ENCODE results near the gene BLNK. TPM values are rescaled to one million over a fixed set of nuclear protein-coding genes. Genes with fewer than 3 reads are reported as not detected.
A peak's percentile ranks its signal among the peaks of the same experiment; 100 is the strongest.

The BLNK gene
- total and polyA plus RNA-seq, 8 donors = 1.3 to 38.5 (median 21.1) TPM

GRCh38 chr10:96261930-96262329 lies 9.4 kb downstream of the BLNK start:
- no peaks in the 10 kb centered on the region for H3K27me3 ChIP-seq
- peak overlapping the region in 4 of 5 donors; percentile 29 to 62 (median 41) for H3K27ac ChIP-seq
- peak; percentile 41 to 88 for DNase-seq
- no peak overlapping the region for H3K4me3 ChIP-seq
- TF ChIP-seq POLR2A (IDR thresholded peaks at IDR 0.05) = no peak
- peak in 1 of 3 donors; percentile 92 for TF ChIP-seq POLR2AphosphoS5 (IDR thresholded peaks at IDR 0.05)
- TF ChIP-seq, protein P1, sequence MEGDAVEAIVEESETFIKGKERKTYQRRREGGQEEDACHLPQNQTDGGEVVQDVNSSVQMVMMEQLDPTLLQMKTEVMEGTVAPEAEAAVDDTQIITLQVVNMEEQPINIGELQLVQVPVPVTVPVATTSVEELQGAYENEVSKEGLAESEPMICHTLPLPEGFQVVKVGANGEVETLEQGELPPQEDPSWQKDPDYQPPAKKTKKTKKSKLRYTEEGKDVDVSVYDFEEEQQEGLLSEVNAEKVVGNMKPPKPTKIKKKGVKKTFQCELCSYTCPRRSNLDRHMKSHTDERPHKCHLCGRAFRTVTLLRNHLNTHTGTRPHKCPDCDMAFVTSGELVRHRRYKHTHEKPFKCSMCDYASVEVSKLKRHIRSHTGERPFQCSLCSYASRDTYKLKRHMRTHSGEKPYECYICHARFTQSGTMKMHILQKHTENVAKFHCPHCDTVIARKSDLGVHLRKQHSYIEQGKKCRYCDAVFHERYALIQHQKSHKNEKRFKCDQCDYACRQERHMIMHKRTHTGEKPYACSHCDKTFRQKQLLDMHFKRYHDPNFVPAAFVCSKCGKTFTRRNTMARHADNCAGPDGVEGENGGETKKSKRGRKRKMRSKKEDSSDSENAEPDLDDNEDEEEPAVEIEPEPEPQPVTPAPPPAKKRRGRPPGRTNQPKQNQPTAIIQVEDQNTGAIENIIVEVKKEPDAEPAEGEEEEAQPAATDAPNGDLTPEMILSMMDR (IDR thresholded peaks at IDR 0.05) = no peak
- TF ChIP-seq EP300 (IDR thresholded peaks at IDR 0.05) = no peak
- intact Hi-C loops (cut with DNase I; ENCODE audit: low total_unique reads) = no loop called here
- no peaks in the 10 kb centered on the region for H3K9me3 ChIP-seq
- WGBS, 5 donors = 28 to 44% (median 42%) methylated on average over 3 of the region's 3 CpGs
- H3K4me1 ChIP-seq = peaks cover 7 to 64% (median 21%) of the 10 kb centered on the region in 4 donors
- no peaks in the 10 kb centered on the region for H3K36me3 ChIP-seq

DNA sequence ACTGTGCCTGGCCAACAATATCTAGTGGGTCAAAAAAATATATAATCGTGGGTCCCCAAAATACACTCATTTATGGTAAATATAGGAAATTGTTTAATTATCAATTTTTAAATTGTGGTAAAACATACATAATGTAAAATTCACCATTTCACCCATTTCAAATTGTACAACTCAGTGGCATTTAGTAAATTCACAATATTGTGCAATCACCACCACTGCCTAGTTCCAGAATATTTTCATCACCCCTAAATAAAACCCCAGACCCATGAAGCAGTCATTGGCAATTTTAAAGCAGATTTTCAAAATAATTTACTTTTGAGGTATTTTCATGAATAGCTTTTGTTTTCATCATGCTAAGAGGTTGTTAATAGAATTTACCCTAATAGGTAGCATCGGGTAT lies 10.2 kb downstream of the BLNK start:
- H3K36me3 ChIP-seq = no peaks in the 10 kb centered on the region
- WGBS, 5 donors = 75 to 84% (median 77%) methylated on average over 2 of the region's 2 CpGs
- TF ChIP-seq, protein P1 (IDR thresholded peaks at IDR 0.05) = no peak
- TF ChIP-seq POLR2A (IDR thresholded peaks at IDR 0.05) (no peak), POLR2AphosphoS5 (IDR thresholded peaks at IDR 0.05) (no peak), EP300 (IDR thresholded peaks at IDR 0.05) (no peak)
- no peak overlapping the region for H3K4me3 ChIP-seq
- intact Hi-C loops (cut with DNase I; ENCODE audit: low total_unique reads) = no loop called here
- peak overlapping the region in 1 of 5 donors; percentile 52 for H3K27ac ChIP-seq
- H3K9me3 ChIP-seq = no peaks in the 10 kb centered on the region
- no peaks in the 10 kb centered on the region for H3K27me3 ChIP-seq
- DNase-seq = no peak
- peaks cover 7 to 56% (median 17%) of the 10 kb centered on the region in 4 donors for H3K4me1 ChIP-seq

GRCh38 chr10:96260014-96260413 lies 11.4 kb downstream of the BLNK start:
- WGBS, 5 donors = 38 to 60% (median 55%) methylated on average over 3 of the region's 3 CpGs
- intact Hi-C loops (cut with DNase I; ENCODE audit: low total_unique reads) = no loop called here
- Histone ChIP-seq H3K36me3 (no peaks in the 10 kb centered on the region), H3K27me3 (no peaks in the 10 kb centered on the region), H3K4me3 (no peak overlapping the region), H3K27ac (peak overlapping the region in 3 of 5 donors; percentile 4 to 57 (median 24)), H3K9me3 (no peaks in the 10 kb centered on the region), H3K4me1 (peaks cover 7 to 54% (median 16%) of the 10 kb centered on the region in 4 donors)
- TF ChIP-seq EP300 (IDR thresholded peaks at IDR 0.05) (no peak), POLR2A (IDR thresholded peaks at IDR 0.05) (no peak), POLR2AphosphoS5 (IDR thresholded peaks at IDR 0.05) (no peak)
- TF ChIP-seq, protein P1 (IDR thresholded peaks at IDR 0.05) = no peak
- no peak for DNase-seq

DNA sequence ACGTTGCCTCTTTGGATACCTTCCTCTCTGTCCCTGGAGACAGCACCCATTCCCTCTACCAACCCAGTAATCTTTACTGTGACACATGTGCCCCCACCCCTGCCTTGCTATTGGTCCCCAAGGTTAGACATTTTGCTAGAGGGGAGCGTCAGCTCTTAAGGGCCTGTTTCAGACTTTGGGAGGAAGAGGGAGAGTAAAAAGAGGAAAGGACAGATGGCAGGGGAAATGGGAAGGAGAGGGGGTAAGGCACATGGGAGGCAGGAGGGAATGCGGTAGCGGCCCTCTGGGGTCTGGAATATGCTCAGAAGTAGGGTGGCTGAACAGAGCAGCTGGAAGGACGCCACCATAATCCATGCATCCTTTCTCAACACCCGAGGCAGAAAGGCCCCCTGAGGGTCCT lies 12.2 kb downstream of the BLNK start:
- peak overlapping the region in 1 of 5 donors; percentile 40 for H3K27ac ChIP-seq
- no peaks in the 10 kb centered on the region for H3K36me3 ChIP-seq
- WGBS, 5 donors = 61 to 83% (median 77%) methylated on average over 6 of the region's 6 CpGs
- TF ChIP-seq EP300 (IDR thresholded peaks at IDR 0.05) = no peak
- TF ChIP-seq, protein P1 (IDR thresholded peaks at IDR 0.05) = no peak
- no peak for TF ChIP-seq POLR2AphosphoS5 (IDR thresholded peaks at IDR 0.05)
- TF ChIP-seq POLR2A (IDR thresholded peaks at IDR 0.05) = no peak
- no peaks in the 10 kb centered on the region for H3K9me3 ChIP-seq
- DNase-seq = no peak
- no peak overlapping the region for H3K4me3 ChIP-seq
- H3K27me3 ChIP-seq = no peaks in the 10 kb centered on the region
- intact Hi-C loops (cut with DNase I; ENCODE audit: low total_unique reads) = no loop called here
- peaks cover 7 to 52% (median 16%) of the 10 kb centered on the region in 4 donors for H3K4me1 ChIP-seq

Measured in stomach (tissue), 9 donors.